LNCaP clone FGC (cell line): ENCODE measurements around the gene ITGB7.

Source experiments
- DNase-seq: peaks from one replicate; pipeline ENCODE4 v3.0.0-alpha.2; 2011; ENCODE audit warnings: low read depth
- H3K4me3 ChIP-seq: 2 replicates; pipeline ENCODE4 v1.5.1; 2011; ENCODE audit warnings: mild to moderate bottlenecking, low read depth, low read length, control low read depth
- CTCF ChIP-seq: IDR thresholded peaks from 2 replicates; pipeline ENCODE4 v1.5.1; 2012; ENCODE audit warnings: mild to moderate bottlenecking; ENCODE audit not compliant: control insufficient read depth, insufficient read depth; ENCODE audit errors: extremely low read depth

Gene ITGB7, protein sequence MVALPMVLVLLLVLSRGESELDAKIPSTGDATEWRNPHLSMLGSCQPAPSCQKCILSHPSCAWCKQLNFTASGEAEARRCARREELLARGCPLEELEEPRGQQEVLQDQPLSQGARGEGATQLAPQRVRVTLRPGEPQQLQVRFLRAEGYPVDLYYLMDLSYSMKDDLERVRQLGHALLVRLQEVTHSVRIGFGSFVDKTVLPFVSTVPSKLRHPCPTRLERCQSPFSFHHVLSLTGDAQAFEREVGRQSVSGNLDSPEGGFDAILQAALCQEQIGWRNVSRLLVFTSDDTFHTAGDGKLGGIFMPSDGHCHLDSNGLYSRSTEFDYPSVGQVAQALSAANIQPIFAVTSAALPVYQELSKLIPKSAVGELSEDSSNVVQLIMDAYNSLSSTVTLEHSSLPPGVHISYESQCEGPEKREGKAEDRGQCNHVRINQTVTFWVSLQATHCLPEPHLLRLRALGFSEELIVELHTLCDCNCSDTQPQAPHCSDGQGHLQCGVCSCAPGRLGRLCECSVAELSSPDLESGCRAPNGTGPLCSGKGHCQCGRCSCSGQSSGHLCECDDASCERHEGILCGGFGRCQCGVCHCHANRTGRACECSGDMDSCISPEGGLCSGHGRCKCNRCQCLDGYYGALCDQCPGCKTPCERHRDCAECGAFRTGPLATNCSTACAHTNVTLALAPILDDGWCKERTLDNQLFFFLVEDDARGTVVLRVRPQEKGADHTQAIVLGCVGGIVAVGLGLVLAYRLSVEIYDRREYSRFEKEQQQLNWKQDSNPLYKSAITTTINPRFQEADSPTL

GRCh38 chr12:53207042-53207441, at the start of gene ITGB7:
Gene ITGB7 (minus strand): TSS chr12:53207251. CDS start chr12:53200443, 6,808 bp downstream.
- TF ChIP-seq CTCF: no peak
- H3K4me3 ChIP-seq: no peak within 1 kb of the TSS
- no peak for DNase-seq

DNA sequence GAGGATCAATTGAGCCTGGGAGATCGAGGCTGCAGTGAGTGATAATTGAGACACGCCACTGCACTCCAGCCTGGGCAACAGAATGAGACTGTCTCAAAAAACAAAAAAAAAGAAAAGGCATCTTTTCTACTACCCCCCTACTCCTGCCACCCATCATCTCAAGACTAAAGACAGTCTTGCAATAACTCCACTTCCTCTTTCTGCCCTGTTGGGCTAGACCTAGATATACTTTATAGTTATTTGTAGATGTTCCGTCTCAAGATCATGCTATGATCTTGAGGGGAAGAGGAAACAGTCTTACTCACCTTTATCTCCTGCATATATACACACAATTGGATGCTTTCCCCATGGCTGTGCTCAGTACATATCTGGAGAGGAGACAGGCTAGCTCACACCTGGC, 48.9 kb upstream of the ITGB7 start:
- H3K4me3 ChIP-seq: no peak overlapping the region
- DNase-seq: no peak
- TF ChIP-seq CTCF: no peak

GRCh38 chr12:53254816-53255545, 47.9 kb upstream of the ITGB7 start:
- no peak for DNase-seq
- TF ChIP-seq CTCF: no peak
- no peak overlapping the region for H3K4me3 ChIP-seq

DNA sequence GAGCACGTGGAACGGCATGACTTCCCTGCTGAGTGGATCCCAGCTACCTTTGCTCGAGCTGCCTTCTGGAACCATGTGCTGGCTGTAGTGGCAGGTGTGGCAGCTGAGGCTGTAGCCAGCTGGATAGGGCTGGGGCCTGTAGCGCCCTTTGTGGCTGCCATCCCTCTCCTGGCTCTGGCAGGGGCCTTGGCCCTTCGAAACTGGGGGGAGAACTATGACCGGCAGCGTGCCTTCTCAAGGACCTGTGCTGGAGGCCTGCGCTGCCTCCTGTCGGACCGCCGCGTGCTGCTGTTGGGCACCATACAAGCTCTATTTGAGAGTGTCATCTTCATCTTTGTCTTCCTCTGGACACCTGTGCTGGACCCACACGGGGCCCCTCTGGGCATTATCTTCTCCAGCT, 46.2 kb upstream of the ITGB7 start:
- H3K4me3 ChIP-seq: peak overlapping the region; percentile 63
- TF ChIP-seq CTCF: no peak
- no peak for DNase-seq

GRCh38 chr12:53252349-53252916, 45.4 kb upstream of the ITGB7 start:
- peak overlapping the region; percentile 63 for H3K4me3 ChIP-seq
- TF ChIP-seq CTCF: no peak
- peak; percentile 72 for DNase-seq

DNA sequence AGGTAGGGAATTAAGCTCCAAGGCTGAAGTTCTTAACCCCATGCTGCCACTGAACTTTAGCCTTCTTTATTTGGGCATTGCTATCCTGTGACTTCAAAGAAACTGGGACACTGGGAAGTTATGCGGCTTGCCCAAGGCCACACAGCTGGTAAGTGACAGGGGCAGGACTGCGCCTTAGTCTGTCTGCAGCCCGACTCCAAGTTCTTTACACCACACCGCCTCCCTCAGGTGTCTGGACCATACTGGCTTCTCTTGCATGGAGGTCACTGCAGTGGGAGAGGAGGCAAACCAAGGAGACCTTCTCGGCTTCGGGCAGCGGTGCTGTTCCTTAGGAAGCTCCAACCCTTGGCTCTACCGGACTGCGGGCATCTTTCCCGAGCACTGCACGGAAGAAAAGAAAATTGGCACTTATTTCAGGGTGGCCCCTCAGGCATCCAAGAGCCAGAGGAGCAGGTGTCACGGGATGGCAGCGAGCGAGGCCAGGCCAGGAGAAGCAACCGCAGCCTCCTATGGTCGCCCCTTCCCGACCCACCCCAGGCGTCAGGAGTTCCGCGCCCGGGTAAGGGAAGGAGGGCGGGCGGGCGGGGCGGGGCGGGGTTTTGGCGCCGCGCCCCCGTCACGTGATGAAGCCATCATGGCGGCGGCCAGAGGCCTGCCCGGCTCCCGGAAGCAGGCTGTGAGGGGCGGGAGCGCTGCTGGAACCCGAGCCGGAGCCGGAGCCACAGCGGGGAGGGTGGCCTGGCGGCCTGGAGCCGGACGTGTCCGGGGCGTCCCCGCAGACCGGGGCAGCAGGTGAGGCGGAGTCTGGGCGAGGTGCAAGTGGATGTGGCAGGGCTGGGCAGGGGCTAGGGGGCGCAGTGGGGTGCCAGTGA, 44.7 kb upstream of the ITGB7 start:
- peak; percentile 48 for TF ChIP-seq CTCF
- peak; percentile 56 for DNase-seq
- peak overlapping the region; percentile 63 for H3K4me3 ChIP-seq
